Ascending aorta (tissue), 2 donors: ENCODE measurements around the gene DDX46. TPM values are rescaled to one million over a fixed set of nuclear protein-coding genes. Genes with fewer than 3 reads are reported as not detected.
"Not testable (repeated sequence)": the region's sequence is repeated elsewhere in the genome, so short reads cannot be mapped to it uniquely, and the experiment has no call there.

Experiments
- DNase-seq, 2 donors: peaks; one replicate each; pipeline ENCODE4 v3.0.0-alpha.2; 2019; ENCODE audit warnings: low spot score in 2 of 2
- H3K27ac ChIP-seq, 2 donors: fragments of 200-600 bp; sonication (generic); one replicate each; pipeline ENCODE4 v1.5.1; 2016 to 2017; ENCODE audit warnings: mild to moderate bottlenecking in 1 of 2
- H3K27me3 ChIP-seq: fragments of 200-600 bp; sonication (generic); one replicate; pipeline ENCODE4 v1.5.1; 2017
- H3K36me3 ChIP-seq, 2 donors: fragments of 200-600 bp; sonication (generic); one replicate each; pipeline ENCODE4 v1.5.1; 2016
- H3K4me1 ChIP-seq, 2 donors: fragments of 200-600 bp; sonication (generic); one replicate each; pipeline ENCODE4 v1.5.1; 2016 to 2017; ENCODE audit warnings: mild to moderate bottlenecking in 1 of 2
- H3K4me3 ChIP-seq, 2 donors: fragments of 200-600 bp; sonication (generic); one replicate each; pipeline ENCODE4 v1.5.1; 2016 to 2017; ENCODE audit warnings: mild to moderate bottlenecking in 1 of 2
- H3K9me3 ChIP-seq, 2 donors: fragments of 200-600 bp; sonication (generic); one replicate each; pipeline ENCODE4 v1.5.1; 2016
- intact Hi-C: fragments of 100-400 bp; cut with DNase I; formaldehyde crosslinking; loops from one replicate; pipeline ENCODE4 v1.15.1; 2023
- total RNA-seq: library from RNA; depleted of rRNA; stranded (reverse); fragments of >200 nt; gene quantifications from one replicate; pipeline ENCODE4 v1.1.0, GENCODE V29; 2016
- TF ChIP-seq, protein P1 (sequence below), 3 experiments: fragments of 200-600 bp in 2 of 3; fragments of 450-650 bp in 1 of 3; sonication (generic) in 2 of 3; IDR thresholded peaks; one replicate each; pipeline ENCODE4 v1.5.1; 2016 to 2019; ENCODE audit warnings: antibody characterized with exemption in 3 of 3, mild to moderate bottlenecking in 1 of 3, moderate library complexity in 1 of 3

Gene DDX46
- total RNA-seq, 1 donor from 2014 or later, result 84.1 TPM

DNA sequence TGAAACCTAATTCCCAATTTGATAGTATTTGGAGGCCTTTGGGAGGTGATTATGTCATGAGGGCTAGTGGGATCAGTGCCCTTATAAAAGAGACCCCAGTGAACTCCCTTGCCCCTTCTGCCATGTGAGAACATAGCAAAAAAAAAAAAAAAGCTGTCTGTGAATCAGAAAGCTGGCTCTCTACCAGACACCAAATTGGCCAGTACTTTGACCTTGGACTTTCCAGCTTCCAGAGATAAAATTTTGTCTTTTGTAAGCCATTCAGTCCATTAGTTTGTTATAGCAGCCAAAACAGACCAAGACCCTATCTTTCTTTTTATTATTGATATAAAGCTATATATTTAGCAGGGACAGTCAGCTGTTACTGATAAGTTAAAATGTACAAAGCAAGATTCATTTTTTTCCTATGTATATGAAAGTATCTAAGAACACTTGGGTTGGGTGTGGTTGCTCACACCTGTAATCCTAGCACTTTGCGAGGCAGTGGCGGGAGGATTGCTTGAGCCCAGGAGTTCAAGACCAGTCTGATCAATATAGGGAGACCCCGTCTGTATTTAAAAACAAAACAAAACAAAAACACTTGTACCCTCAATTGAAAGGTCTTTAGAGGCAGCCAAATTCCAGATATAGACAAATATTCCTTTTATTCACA is 79.1 kb downstream of the DDX46 start:
- H3K27ac ChIP-seq, result no peak overlapping the region
- no peak for DNase-seq
- H3K27me3 ChIP-seq, result no peaks in the 10 kb centered on the region
- intact Hi-C loops, result no loop called here
- H3K4me1 ChIP-seq, result peaks cover 5 to 16% of the 10 kb centered on the region in 2 donors
- H3K9me3 ChIP-seq, result no peaks in the 10 kb centered on the region
- H3K4me3 ChIP-seq, result no peak overlapping the region
- H3K36me3 ChIP-seq, result peaks cover 0 to 7% of the 10 kb centered on the region in 2 donors
- TF ChIP-seq, protein P1, sequence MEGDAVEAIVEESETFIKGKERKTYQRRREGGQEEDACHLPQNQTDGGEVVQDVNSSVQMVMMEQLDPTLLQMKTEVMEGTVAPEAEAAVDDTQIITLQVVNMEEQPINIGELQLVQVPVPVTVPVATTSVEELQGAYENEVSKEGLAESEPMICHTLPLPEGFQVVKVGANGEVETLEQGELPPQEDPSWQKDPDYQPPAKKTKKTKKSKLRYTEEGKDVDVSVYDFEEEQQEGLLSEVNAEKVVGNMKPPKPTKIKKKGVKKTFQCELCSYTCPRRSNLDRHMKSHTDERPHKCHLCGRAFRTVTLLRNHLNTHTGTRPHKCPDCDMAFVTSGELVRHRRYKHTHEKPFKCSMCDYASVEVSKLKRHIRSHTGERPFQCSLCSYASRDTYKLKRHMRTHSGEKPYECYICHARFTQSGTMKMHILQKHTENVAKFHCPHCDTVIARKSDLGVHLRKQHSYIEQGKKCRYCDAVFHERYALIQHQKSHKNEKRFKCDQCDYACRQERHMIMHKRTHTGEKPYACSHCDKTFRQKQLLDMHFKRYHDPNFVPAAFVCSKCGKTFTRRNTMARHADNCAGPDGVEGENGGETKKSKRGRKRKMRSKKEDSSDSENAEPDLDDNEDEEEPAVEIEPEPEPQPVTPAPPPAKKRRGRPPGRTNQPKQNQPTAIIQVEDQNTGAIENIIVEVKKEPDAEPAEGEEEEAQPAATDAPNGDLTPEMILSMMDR (IDR thresholded peaks at IDR 0.05), result no peak

GRCh38 chr5:134838361-134838760 is 79.8 kb downstream of the DDX46 start:
- intact Hi-C loops, H3K4me3 ChIP-seq, H3K36me3 ChIP-seq, H3K27ac ChIP-seq, H3K9me3 ChIP-seq, DNase-seq, H3K27me3 ChIP-seq: not testable (repeated sequence)
- peaks cover 5 to 14% of the 10 kb centered on the region in 2 donors for H3K4me1 ChIP-seq

DNA sequence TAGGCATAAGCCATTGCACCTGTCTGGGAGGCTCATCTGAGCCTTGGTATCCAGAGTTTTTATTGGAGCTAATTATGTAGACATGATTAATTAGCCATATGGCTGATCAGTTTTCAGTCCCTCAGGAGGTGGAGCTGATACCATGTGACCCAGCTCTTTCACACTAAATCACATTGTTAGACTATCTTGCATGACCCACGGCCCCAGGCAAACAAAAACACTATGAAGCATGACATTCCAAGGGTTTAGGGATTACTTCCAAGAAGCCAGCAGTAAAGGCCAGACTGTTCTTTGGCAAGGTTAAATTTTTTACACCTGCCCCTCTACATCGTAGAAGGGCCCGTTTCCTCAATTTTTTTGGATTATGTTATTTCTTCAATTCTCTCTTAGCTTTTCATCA is 82.2 kb downstream of the DDX46 start:
- no peaks in the 10 kb centered on the region for H3K9me3 ChIP-seq
- intact Hi-C loops, result no loop called here
- peaks cover 0 to 7% of the 10 kb centered on the region in 2 donors for H3K36me3 ChIP-seq
- no peak for DNase-seq
- TF ChIP-seq, protein P1 (IDR thresholded peaks at IDR 0.05), result no peak
- no peaks in the 10 kb centered on the region for H3K4me1 ChIP-seq
- H3K27ac ChIP-seq, result no peak overlapping the region
- H3K27me3 ChIP-seq, result no peaks in the 10 kb centered on the region
- no peak overlapping the region for H3K4me3 ChIP-seq

DNA sequence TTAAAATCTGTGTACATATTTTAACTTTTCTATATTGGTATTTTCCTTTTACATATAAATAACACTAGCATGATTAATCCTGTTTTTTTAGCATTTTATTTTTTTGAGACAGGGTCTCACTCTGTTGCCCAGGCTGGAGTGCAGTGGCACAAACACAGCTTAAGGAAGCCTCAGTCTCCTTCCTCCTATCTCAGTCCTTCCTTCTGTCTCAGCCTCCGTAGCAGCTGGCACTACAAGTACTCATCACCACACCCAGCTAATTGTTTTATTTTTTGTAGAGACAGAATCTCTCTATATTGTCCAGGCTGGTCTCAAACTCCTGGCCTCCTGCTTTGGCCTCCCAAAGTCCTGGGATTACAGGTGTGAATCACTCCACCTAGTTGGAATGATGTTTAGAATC is 85.7 kb downstream of the DDX46 start:
- no peak overlapping the region for H3K4me3 ChIP-seq
- no peaks in the 10 kb centered on the region for H3K27me3 ChIP-seq
- TF ChIP-seq, protein P1 (IDR thresholded peaks at IDR 0.05), result no peak
- no peak for DNase-seq
- peaks cover 4 to 16% of the 10 kb centered on the region in 2 donors for H3K4me1 ChIP-seq
- no peak overlapping the region for H3K27ac ChIP-seq
- intact Hi-C loops, result no loop called here
- no peaks in the 10 kb centered on the region for H3K9me3 ChIP-seq
- peaks cover 0 to 7% of the 10 kb centered on the region in 2 donors for H3K36me3 ChIP-seq

DNA sequence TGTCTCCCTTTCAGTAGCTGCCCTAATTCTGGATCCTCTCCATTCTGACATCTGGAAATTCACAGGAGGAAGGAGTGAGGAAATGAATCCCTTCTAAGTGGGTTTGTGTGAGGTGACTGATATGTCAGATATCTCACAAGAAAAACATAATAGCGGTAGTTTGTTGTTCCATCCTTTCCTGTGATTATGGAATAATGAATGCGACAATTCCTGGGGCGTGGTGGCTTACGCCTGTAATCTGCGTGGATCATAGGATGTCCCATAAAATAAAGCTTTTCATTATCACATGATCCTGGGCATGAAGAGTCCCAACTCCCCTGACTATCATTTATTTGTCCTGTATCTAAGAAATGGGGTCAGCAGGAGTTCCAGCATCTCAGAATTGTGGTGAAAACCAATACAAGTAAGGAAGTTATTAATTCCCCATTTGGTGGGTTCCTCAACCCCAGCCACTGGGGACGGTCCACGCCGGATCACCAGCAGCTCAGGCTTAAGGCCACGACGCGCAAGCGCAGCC is 86.8 kb downstream of the DDX46 start:
- peak overlapping the region; percentile 92 to 94 for H3K4me3 ChIP-seq
- intact Hi-C loops, result loop anchor here (1.0 to 5.0 kb wide), 3 partner anchors 59 to 108 kb away; partner anchors contain the start of genes CAMLG and DDX46
- H3K9me3 ChIP-seq, result no peaks in the 10 kb centered on the region
- H3K4me1 ChIP-seq, result peaks cover 4 to 24% of the 10 kb centered on the region in 2 donors
- H3K36me3 ChIP-seq, result no peaks in the 10 kb centered on the region
- TF ChIP-seq, protein P1 (IDR thresholded peaks at IDR 0.05), result peak in 1 of 3 experiments; percentile 2
- DNase-seq, result no peak
- no peaks in the 10 kb centered on the region for H3K27me3 ChIP-seq
- H3K27ac ChIP-seq, result peak overlapping the region; percentile 95 to 97

DNA sequence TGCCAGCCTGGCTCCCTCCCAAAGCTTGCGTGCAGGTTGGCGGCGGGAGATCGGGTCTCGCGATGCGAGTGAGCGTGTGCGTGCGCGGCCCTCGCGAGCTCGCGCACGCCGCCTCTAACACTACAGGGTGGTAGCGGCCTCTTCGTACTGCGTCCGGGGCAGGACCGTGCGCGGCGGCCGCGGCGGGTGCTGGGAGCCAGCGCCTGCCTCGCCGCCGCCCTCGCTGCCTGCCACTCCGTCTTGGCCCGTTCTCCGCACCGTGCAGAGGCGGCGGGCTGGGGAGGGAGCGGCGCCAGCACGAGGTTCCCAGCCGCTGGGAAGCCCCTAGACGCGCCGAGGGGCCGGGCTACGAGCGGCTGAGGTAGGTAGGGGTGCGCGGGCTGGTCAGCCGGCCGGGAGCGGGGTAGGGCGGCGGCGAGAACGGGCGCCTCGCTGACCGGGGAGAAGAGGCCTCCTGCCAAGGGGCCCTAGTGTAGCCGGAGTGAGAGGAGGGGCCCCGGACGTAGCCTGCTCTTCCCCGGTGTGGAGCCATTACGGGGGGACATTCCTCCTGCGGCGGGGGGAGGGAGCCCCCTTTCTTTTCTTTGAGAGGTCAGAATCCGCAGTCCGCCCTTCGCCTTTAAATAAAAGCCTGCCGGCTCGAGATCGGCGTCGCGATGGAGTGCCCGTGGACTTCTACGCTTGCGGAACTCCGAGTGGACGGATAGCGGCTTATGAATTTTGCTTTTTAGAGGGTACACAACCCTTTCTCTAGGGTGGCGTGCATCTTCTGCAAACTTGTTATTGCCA is 87.5 kb downstream of the DDX46 start, which contains the start of gene C5orf24:
TSS of gene C5orf24 (plus strand) at position 117 of the 789 bp plus-strand sequence. CDS start 8,933 bp downstream, outside the sequence.
- Histone ChIP-seq H3K4me1 (peaks cover 4 to 30% of the 10 kb centered on the region in 2 donors), H3K4me3 (peak within 1 kb of the TSS; percentile 92 to 94), H3K27ac (peak within 1 kb of the TSS; percentile 95 to 97), H3K9me3 (no peaks in the 10 kb centered on the region), H3K27me3 (no peaks in the 10 kb centered on the region), H3K36me3 (no peaks in the 10 kb centered on the region)
- DNase-seq, result peak; percentile 85 to 97
- TF ChIP-seq, protein P1 (IDR thresholded peaks at IDR 0.05), result no peak
- intact Hi-C loops, result loop anchor here (1.0 to 5.0 kb wide), 4 partner anchors 29 to 109 kb away; partner anchors contain the start of genes CAMLG, DDX46 and TXNDC15
